DND-41 (cell line): ENCODE results near the gene PAFAH1B2.

Experiments
- ATAC-seq: fragments of 200-7000 bp; cut with Tn5 transposase; 3 replicates; pipeline ENCODE4 v1.9.1; 2021; ENCODE audit warnings: low read depth; ENCODE audit not compliant: insufficient read depth
- DNase-seq: peaks from one replicate; pipeline ENCODE4 v3.0.0-alpha.2; 2020
- H2AFZ ChIP-seq: 2 replicates; pipeline ENCODE4 v1.6.0; 2012; ENCODE audit warnings: low read depth, low read length
- H3K27ac ChIP-seq: 2 replicates; pipeline ENCODE4 v1.5.1; 2012; ENCODE audit warnings: low read length, inconsistent platforms
- H3K27me3 ChIP-seq: fragments of 200-600 bp; sonication (generic); 2 replicates; pipeline ENCODE4 v1.6.0; 2012; ENCODE audit warnings: low read length, mild to moderate bottlenecking, inconsistent platforms; ENCODE audit not compliant: insufficient read depth, poor library complexity
- H3K36me3 ChIP-seq: 2 replicates; pipeline ENCODE4 v1.5.1; 2012; ENCODE audit warnings: low read length, inconsistent platforms; ENCODE audit not compliant: insufficient read depth
- H3K4me1 ChIP-seq: 2 replicates; pipeline ENCODE4 v1.5.1; 2012; ENCODE audit warnings: mild to moderate bottlenecking, low read length; ENCODE audit not compliant: insufficient read depth
- H3K4me2 ChIP-seq: 2 replicates; pipeline ENCODE4 v1.6.0; 2012; ENCODE audit warnings: mild to moderate bottlenecking, moderate library complexity, low read length, inconsistent platforms; ENCODE audit not compliant: insufficient read depth
- H3K4me3 ChIP-seq, 2 experiments: fragments of 200-600 bp in 1 of 2; shearing (Covaris generic) in 1 of 2; 2 replicates each; pipeline ENCODE4 v1.5.1; 2012 to 2016; ENCODE audit warnings: inconsistent platforms in 2 of 2, low read length in 2 of 2, mild to moderate bottlenecking in 2 of 2, low read depth in 1 of 2, moderate library complexity in 1 of 2
- H3K79me2 ChIP-seq: 2 replicates; pipeline ENCODE4 v1.6.0; 2012; ENCODE audit warnings: low read length, inconsistent platforms; ENCODE audit not compliant: insufficient read depth
- H3K9ac ChIP-seq: 2 replicates; pipeline ENCODE4 v1.6.0; 2012; ENCODE audit warnings: low read depth, mild to moderate bottlenecking, inconsistent platforms, low read length, moderate library complexity
- H3K9me3 ChIP-seq: 2 replicates; pipeline ENCODE4 v1.5.1; 2012; ENCODE audit warnings: low read length, moderate library complexity, mild to moderate bottlenecking, inconsistent platforms; ENCODE audit not compliant: insufficient read depth, severe bottlenecking
- H4K20me1 ChIP-seq: 2 replicates; pipeline ENCODE4 v1.6.0; 2012; ENCODE audit warnings: low read length; ENCODE audit not compliant: insufficient read depth
- CTCF ChIP-seq: IDR thresholded peaks from 2 replicates; pipeline ENCODE4 v1.5.1; 2012; ENCODE audit warnings: borderline replicate concordance, low read length, moderate library complexity, mild to moderate bottlenecking; ENCODE audit not compliant: poor library complexity, severe bottlenecking; ENCODE audit errors: extremely low read depth
- EZH2 ChIP-seq: IDR thresholded peaks from 3 replicates; pipeline ENCODE4 v1.6.1; 2012; ENCODE audit warnings: borderline replicate concordance, low read depth, mild to moderate bottlenecking, moderate library complexity, low read length, inconsistent platforms; ENCODE audit not compliant: severe bottlenecking

Gene PAFAH1B2

GRCh38 chr11:117220999-117221774, 77.1 kb downstream of the PAFAH1B2 start:
- Histone ChIP-seq H3K27me3 (no peaks in the 10 kb centered on the region), H3K4me1 (no peaks in the 10 kb centered on the region), H3K27ac (no peak overlapping the region), H4K20me1 (0 out of 2 replicates have a peak, but pooled peaks cover 5% of the 10 kb centered on the region), H3K4me2 (no peak overlapping the region), H3K36me3 (peaks cover 93% of the 10 kb centered on the region), H3K4me3 (no peak overlapping the region), H3K79me2 (no peaks in the 10 kb centered on the region), H3K9ac (no peak overlapping the region), H3K9me3 (no peaks in the 10 kb centered on the region), H2AFZ (no peak overlapping the region)
- DNase-seq (no peak), ATAC-seq (no peak)
- TF ChIP-seq EZH2: no peak
- TF ChIP-seq CTCF: no peak

DNA sequence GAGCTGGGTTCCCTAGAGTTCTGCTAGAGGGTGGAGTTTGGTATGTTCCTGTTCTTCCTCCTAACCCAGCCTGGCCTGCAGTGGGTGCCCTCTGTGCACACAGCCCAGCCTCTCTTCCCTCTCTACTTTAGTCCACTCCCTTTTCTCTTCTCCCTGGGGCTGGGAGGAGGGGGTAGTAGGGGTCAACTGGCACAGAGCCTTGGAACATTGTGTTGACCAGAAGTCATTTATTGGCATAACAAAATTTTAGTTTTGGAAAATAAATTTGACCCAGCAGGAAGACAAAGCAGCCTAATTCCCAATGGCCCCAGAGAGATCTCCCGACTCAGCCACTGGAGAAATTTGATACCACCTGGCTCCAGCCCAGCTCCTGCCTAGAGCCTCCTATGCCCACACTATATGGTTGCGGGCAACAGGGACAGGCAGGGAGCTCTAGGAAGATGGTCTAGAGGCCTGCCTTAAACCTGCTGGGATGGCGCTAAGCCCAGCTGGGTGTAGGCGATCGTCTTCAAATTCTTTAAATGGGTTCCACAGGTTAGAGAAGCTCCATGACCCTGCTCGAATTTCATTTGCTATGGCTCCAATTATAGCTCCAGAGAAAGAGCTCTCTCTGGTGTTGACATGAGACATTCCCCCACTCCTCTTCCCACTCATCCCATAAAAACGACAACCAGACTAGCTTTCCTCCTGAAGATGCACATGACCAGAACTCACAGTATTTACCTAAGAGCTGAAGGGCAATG, 77.9 kb downstream of the PAFAH1B2 start:
- Histone ChIP-seq H2AFZ (no peak overlapping the region), H3K36me3 (peaks cover 94% of the 10 kb centered on the region), H3K79me2 (no peaks in the 10 kb centered on the region), H3K9me3 (no peaks in the 10 kb centered on the region), H3K27me3 (no peaks in the 10 kb centered on the region), H3K27ac (no peak overlapping the region), H3K9ac (no peak overlapping the region), H3K4me1 (no peaks in the 10 kb centered on the region), H3K4me3 (no peak overlapping the region), H4K20me1 (peaks cover 6% of the 10 kb centered on the region; the same call in 1 of the 2 replicates), H3K4me2 (no peak overlapping the region)
- TF ChIP-seq CTCF (no peak), EZH2 (no peak)
- ATAC-seq (no peak), DNase-seq (no peak)

DNA sequence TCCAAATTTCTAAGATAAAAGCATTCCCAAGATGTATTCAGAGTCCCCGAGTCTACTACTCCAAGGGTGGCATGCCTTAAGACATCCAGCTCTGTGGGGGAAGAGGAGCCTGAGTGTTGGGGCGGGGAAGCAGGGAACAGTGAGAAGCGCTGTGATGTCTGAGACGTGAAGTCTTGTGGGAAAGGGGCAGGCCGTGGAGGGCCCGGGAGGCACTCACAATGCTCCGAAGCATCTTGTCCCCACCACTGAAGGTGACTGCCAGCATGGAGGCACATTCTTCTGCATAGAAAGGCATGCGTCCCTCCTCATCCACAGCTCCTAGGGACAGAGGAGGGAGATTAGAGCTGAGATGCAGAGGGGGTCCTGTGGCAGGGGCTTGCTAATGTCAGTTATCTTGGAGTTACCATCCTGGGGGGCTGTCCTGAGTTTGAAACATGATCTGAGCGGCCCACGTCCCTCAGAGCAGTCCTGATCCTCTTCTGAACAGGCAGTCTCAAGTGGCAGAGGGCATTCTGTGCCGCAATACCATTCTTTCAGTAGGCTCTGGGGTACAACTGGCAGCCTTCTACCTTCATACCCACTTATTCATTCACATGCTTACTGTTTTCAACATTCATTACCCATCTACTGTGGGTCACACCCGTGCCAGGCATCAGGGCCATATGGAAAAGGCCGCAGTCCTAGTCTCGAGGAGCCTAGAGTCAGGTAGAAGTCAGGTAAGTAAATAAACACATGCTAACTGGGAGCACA, 79.1 kb downstream of the PAFAH1B2 start:
- DNase-seq (no peak), ATAC-seq (no peak)
- Histone ChIP-seq H3K27me3 (no peaks in the 10 kb centered on the region), H3K4me1 (no peaks in the 10 kb centered on the region), H2AFZ (no peak overlapping the region), H3K79me2 (no peaks in the 10 kb centered on the region), H3K4me2 (no peak overlapping the region), H3K9ac (no peak overlapping the region), H3K4me3 (no peak overlapping the region), H3K27ac (no peak overlapping the region), H3K36me3 (peaks cover 92% of the 10 kb centered on the region), H4K20me1 (peaks cover 8% of the 10 kb centered on the region; the same call in 1 of the 2 replicates), H3K9me3 (no peaks in the 10 kb centered on the region)
- TF ChIP-seq EZH2 (no peak), CTCF (no peak)
